HG03442 (cell line): ENCODE measurements around the gene B3GALNT1.

Source experiments
- ATAC-seq: cut with Tn5 transposase; IDR thresholded peaks from one replicate; pipeline ENCODE4 v1.9.1; 2021; ENCODE audit warnings: mild to moderate bottlenecking, moderate library complexity; ENCODE audit not compliant: unreplicated experiment

Gene B3GALNT1

GRCh38 chr3:161104561-161105551 is at the start of gene B3GALNT1:
Gene B3GALNT1 (minus strand): TSS chr3:161105349. CDS start chr3:161086754, 18,595 bp downstream.
- peak; percentile 71 for ATAC-seq

- no peak for ATAC-seq
Measured at GRCh38 chr3:161153480-161153879, 48.3 kb upstream of the B3GALNT1 start.

GRCh38 chr3:161150001-161150525 is 44.9 kb upstream of the B3GALNT1 start:
- no peak for ATAC-seq

GRCh38 chr3:161149529-161149928 is 44.4 kb upstream of the B3GALNT1 start:
- ATAC-seq = no peak

- ATAC-seq = no peak
Measured at GRCh38 chr3:161148832-161149475, 43.8 kb upstream of the B3GALNT1 start.

- no peak for ATAC-seq
Measured at GRCh38 chr3:161142486-161142885, 37.3 kb upstream of the B3GALNT1 start.

GRCh38 chr3:161139686-161140085 is 34.5 kb upstream of the B3GALNT1 start:
- ATAC-seq = no peak

GRCh38 chr3:161137260-161137659 is 32.1 kb upstream of the B3GALNT1 start:
- no peak for ATAC-seq

- ATAC-seq = no peak
Measured at GRCh38 chr3:161132391-161132790, 27.2 kb upstream of the B3GALNT1 start.

- ATAC-seq = no peak
Measured at GRCh38 chr3:161126495-161126894, 21.3 kb upstream of the B3GALNT1 start.

GRCh38 chr3:161117646-161118045 is 12.5 kb upstream of the B3GALNT1 start:
- no peak for ATAC-seq

- ATAC-seq = no peak
Measured at GRCh38 chr3:161108840-161109239, 3.7 kb upstream of the B3GALNT1 start.

- no peak for ATAC-seq
Measured at GRCh38 chr3:161107311-161107710, 2.2 kb upstream of the B3GALNT1 start.

- no peak for ATAC-seq
Measured at GRCh38 chr3:161103776-161104385, 1.3 kb downstream of the B3GALNT1 start.

GRCh38 chr3:161101609-161102008 is 3.5 kb downstream of the B3GALNT1 start:
- ATAC-seq = no peak

- no peak for ATAC-seq
Measured at GRCh38 chr3:161100994-161101393, 4.2 kb downstream of the B3GALNT1 start.

- no peak for ATAC-seq
Measured at GRCh38 chr3:161096771-161097367, 8.3 kb downstream of the B3GALNT1 start.

- no peak for ATAC-seq
Measured at GRCh38 chr3:161093895-161094294, 11.3 kb downstream of the B3GALNT1 start.

- ATAC-seq = no peak
Measured at GRCh38 chr3:161084277-161084676, 20.9 kb downstream of the B3GALNT1 start.

- no peak for ATAC-seq
Measured at GRCh38 chr3:161083131-161083530, 22.0 kb downstream of the B3GALNT1 start.

- ATAC-seq = peak; percentile 19
Measured at GRCh38 chr3:161082063-161082462, 23.1 kb downstream of the B3GALNT1 start.
